OCI-LY7 (cell line): ENCODE measurements around the gene RPA3. TPM values are rescaled to one million over a fixed set of nuclear protein-coding genes. Genes with fewer than 3 reads are reported as not detected.

ENCODE experiments used
- BruUV-seq: library from RNA; stranded (reverse); fragments of 400-500 nt; replicated peaks from 2 replicates; lab custom pipeline; 2021; lab: Mats Ljungman, UMichigan
- CTCF ChIA-PET: fragments of 300-600 bp; sonication (Branson Sonifier 250); formaldehyde crosslinking; loops from one replicate; lab custom pipeline; 2022; ENCODE audit warnings: antibody characterized with exemption; ENCODE audit not compliant: unreplicated experiment; lab: Charles Lee
- POLR2A ChIA-PET: fragments of 300-600 bp; sonication (Branson Sonifier 250); formaldehyde crosslinking; loops from one replicate; lab custom pipeline; 2022; ENCODE audit warnings: antibody characterized with exemption; lab: Charles Lee
- DNase-seq: peaks from one replicate; pipeline ENCODE4 v3.0.0-alpha.2; 2015; ENCODE audit warnings: low spot score
- H2AFZ ChIP-seq: fragments of 200-600 bp; sonication (generic), shearing (Covaris generic); 2 replicates; pipeline ENCODE4 v1.6.1; 2014; ENCODE audit warnings: mild to moderate bottlenecking, antibody characterized with exemption, low read length, moderate library complexity
- H3K27ac ChIP-seq: fragments of 200-600 bp; sonication (generic); 2 replicates; pipeline ENCODE4 v1.5.1; 2014; ENCODE audit warnings: mixed run types, low read depth, mild to moderate bottlenecking, moderate library complexity, low read length, inconsistent platforms; ENCODE audit not compliant: poor library complexity, severe bottlenecking
- H3K36me3 ChIP-seq: fragments of 200-600 bp; sonication (generic); 2 replicates; pipeline ENCODE4 v1.6.1; 2014; ENCODE audit warnings: mild to moderate bottlenecking, antibody characterized with exemption, low read length, moderate library complexity, mixed read lengths; ENCODE audit not compliant: insufficient read depth
- H3K4me1 ChIP-seq: fragments of 200-600 bp; sonication (generic); 2 replicates; pipeline ENCODE4 v1.5.1; 2014; ENCODE audit warnings: mild to moderate bottlenecking, low read length; ENCODE audit not compliant: insufficient read depth, poor library complexity, severe bottlenecking
- H3K4me2 ChIP-seq: fragments of 200-600 bp; sonication (generic); 2 replicates; pipeline ENCODE4 v1.6.1; 2014; ENCODE audit warnings: mild to moderate bottlenecking, low read length
- H3K4me3 ChIP-seq: fragments of 200-600 bp; sonication (generic); 2 replicates; pipeline ENCODE4 v1.5.1; 2014; ENCODE audit warnings: mild to moderate bottlenecking, low read depth, low read length; ENCODE audit not compliant: poor library complexity, severe bottlenecking
- H3K79me2 ChIP-seq: fragments of 200-600 bp; sonication (generic); 2 replicates; pipeline ENCODE4 v1.6.1; 2016; ENCODE audit warnings: low read depth, mild to moderate bottlenecking, low read length, moderate library complexity, mixed read lengths; ENCODE audit not compliant: insufficient read depth
- H3K9me2 ChIP-seq: fragments of 200-600 bp; sonication (generic); 2 replicates; pipeline ENCODE4 v1.6.1; 2016; ENCODE audit warnings: mild to moderate bottlenecking, low read length, mixed read lengths; ENCODE audit not compliant: insufficient read depth
- H3K9me3 ChIP-seq: fragments of 200-600 bp; sonication (generic); 2 replicates; pipeline ENCODE4 v1.6.1; 2014; ENCODE audit warnings: mild to moderate bottlenecking, mixed run types, low read length, mixed read lengths
- H4K20me1 ChIP-seq: fragments of 200-600 bp; sonication (generic); 2 replicates; pipeline ENCODE4 v1.6.1; 2014; ENCODE audit warnings: mild to moderate bottlenecking, antibody characterized with exemption, low read length, moderate library complexity, mixed read lengths; ENCODE audit not compliant: insufficient read depth
- EZH2phosphoT487 ChIP-seq: fragments of 200-600 bp; sonication (generic); IDR thresholded peaks from 2 replicates; pipeline ENCODE4 v1.6.1; 2018; ENCODE audit warnings: low read depth, borderline replicate concordance, mild to moderate bottlenecking, mixed run types, antibody characterized with exemption, low read length, moderate library complexity, mixed read lengths
- intact Hi-C: fragments of 100-400 bp; cut with micrococcal nuclease; formaldehyde crosslinking; loops from one replicate; pipeline ENCODE4 v1.10.0; 2022; ENCODE audit not compliant: unreplicated experiment
- total RNA-seq, 2 experiments: library from RNA; depleted of rRNA in 1 of 2; stranded (reverse); fragments of >200 nt in 1 of 2; shearing (Covaris generic) in 1 of 2; gene quantifications; 2 replicates each; pipeline ENCODE4 v1.2.3, GENCODE V29; 2014 to 2022
- TF ChIP-seq, protein P1 (sequence below): fragments of 200-600 bp; sonication (generic); conservative IDR thresholded peaks from 2 replicates; pipeline ENCODE4 v1.5.1; 2014; ENCODE audit warnings: mild to moderate bottlenecking, antibody characterized with exemption, low read length, moderate library complexity, mixed read lengths

The RPA3 gene
- total RNA-seq, 2 experiments from 2014 or later: 66.3 to 111 TPM

GRCh38 chr7:7761974-7762779 lies 43.8 kb upstream of the RPA3 start:
- H3K4me1 ChIP-seq: peaks cover 17% of the 10 kb centered on the region
- H3K9me2 ChIP-seq: no peaks in the 10 kb centered on the region
- no peak overlapping the region for H3K27ac ChIP-seq
- ChIA-PET CTCF (no interaction called here), POLR2A (no interaction called here)
- no peaks in the 10 kb centered on the region for H4K20me1 ChIP-seq
- no peaks in the 10 kb centered on the region for H3K79me2 ChIP-seq
- DNase-seq: peak; percentile 26
- intact Hi-C loops: loop anchor here (1.0 to 5.0 kb wide), 4 partner anchors 81 to 455 kb away; no protein-coding TSS in a partner anchor
- no peak for TF ChIP-seq EZH2phosphoT487
- TF ChIP-seq, protein P1, sequence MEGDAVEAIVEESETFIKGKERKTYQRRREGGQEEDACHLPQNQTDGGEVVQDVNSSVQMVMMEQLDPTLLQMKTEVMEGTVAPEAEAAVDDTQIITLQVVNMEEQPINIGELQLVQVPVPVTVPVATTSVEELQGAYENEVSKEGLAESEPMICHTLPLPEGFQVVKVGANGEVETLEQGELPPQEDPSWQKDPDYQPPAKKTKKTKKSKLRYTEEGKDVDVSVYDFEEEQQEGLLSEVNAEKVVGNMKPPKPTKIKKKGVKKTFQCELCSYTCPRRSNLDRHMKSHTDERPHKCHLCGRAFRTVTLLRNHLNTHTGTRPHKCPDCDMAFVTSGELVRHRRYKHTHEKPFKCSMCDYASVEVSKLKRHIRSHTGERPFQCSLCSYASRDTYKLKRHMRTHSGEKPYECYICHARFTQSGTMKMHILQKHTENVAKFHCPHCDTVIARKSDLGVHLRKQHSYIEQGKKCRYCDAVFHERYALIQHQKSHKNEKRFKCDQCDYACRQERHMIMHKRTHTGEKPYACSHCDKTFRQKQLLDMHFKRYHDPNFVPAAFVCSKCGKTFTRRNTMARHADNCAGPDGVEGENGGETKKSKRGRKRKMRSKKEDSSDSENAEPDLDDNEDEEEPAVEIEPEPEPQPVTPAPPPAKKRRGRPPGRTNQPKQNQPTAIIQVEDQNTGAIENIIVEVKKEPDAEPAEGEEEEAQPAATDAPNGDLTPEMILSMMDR: no peak
- H3K4me3 ChIP-seq: peak overlapping the region; percentile 65
- peak overlapping the region; percentile 93 for H2AFZ ChIP-seq
- BruUV-seq: no TSS peak
- H3K36me3 ChIP-seq: no peaks in the 10 kb centered on the region
- H3K4me2 ChIP-seq: peak overlapping the region; percentile 93
- H3K9me3 ChIP-seq: no peaks in the 10 kb centered on the region

DNA sequence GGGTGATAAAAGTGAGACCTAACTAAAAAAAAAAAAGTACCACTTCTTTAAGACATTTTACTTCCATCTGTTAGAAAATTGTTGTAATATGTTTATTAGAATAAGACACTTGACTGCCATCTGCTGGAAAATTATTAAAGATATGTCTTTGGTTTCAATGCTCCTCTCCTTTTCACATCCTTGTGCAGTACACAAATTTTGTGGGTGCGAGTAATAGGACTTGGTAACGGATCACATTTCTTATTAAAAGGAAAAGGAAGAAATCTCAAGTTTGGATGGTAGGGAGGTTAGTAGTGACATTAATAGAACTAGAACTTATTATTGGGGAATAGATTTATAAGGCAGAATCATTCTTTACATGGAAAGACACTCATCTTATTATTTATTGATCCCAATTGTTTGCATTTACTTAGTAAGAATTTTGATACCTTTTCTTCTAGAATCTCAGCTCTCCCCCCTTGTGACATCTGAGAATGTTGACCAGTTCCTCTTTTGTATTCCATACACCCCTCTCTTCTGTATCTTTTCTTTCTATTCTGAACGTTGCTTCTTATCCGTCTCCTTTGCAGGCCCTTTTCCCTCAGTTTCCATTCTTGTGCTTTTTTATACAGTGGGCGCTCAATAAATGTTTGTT lies 43.0 kb upstream of the RPA3 start:
- no peaks in the 10 kb centered on the region for H4K20me1 ChIP-seq
- peak overlapping the region; percentile 65 for H3K4me3 ChIP-seq
- ChIA-PET POLR2A (interaction anchor here (1.7 kb wide), 1 partner anchor 10 kb away, joined by 5 read pairs; no protein-coding TSS in a partner anchor), CTCF (no interaction called here)
- no peaks in the 10 kb centered on the region for H3K36me3 ChIP-seq
- TF ChIP-seq EZH2phosphoT487: no peak
- TF ChIP-seq, protein P1: peak; percentile 74
- no peaks in the 10 kb centered on the region for H3K79me2 ChIP-seq
- H3K4me2 ChIP-seq: peak overlapping the region; percentile 93
- peak; percentile 68 for DNase-seq
- peaks cover 17% of the 10 kb centered on the region for H3K4me1 ChIP-seq
- no TSS peak for BruUV-seq
- peak overlapping the region; percentile 93 for H2AFZ ChIP-seq
- H3K9me3 ChIP-seq: no peaks in the 10 kb centered on the region
- no peak overlapping the region for H3K27ac ChIP-seq
- intact Hi-C loops: loop anchor here (1.0 to 5.0 kb wide), 3 partner anchors 80 to 276 kb away; no protein-coding TSS in a partner anchor
- H3K9me2 ChIP-seq: no peaks in the 10 kb centered on the region
